ENCODE measurements around the gene ALDH5A1. TPM values are rescaled to one million over a fixed set of nuclear protein-coding genes. Genes with fewer than 3 reads are reported as not detected.

Gene ALDH5A1
- total RNA-seq, 4 donors from 2014 or later, result 1.5 to 3.4 (median 3.1) TPM

GRCh38 chr6:24529985-24530384 is 35.2 kb downstream of the ALDH5A1 start:
- Histone ChIP-seq H3K9me3 (no peaks in the 10 kb centered on the region), H3K36me3 (peaks cover 0 to 57% of the 10 kb centered on the region in 2 donors), H3K27ac (no peak overlapping the region), H3K27me3 (no peaks in the 10 kb centered on the region), H3K4me3 (no peak overlapping the region), H3K4me1 (no peaks in the 10 kb centered on the region)
- TF ChIP-seq EP300 (IDR thresholded peaks at IDR 0.05) (no peak), POLR2A (IDR thresholded peaks at IDR 0.05) (no peak), CTCF (IDR thresholded peaks at IDR 0.05) (no peak), POLR2AphosphoS5 (IDR thresholded peaks at IDR 0.05) (no peak)
- ATAC-seq, result no peak
- 76 to 100% methylated on average over 1 of the region's 1 CpG for WGBS, 2 donors (ENCODE audit: low coverage in 1 of 2)

DNA sequence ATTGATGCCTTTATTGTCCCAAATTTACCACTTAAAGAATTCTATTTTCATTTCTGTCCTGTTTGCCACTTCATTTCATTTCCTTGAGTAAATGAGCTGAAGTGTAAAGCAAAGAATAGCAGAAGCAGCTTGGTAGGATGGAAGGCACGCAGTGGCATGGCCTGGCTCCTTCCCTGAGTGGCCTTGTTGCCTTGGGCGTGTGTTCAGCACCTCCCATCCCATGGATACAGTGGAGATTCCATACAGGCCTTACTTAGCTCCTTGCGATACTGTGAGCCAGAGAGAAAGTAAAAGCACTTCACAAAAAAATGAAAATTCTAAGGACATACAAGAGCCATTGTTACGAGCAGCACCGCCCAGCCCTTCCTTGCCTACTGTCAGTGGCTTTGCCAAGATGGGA is 39.6 kb downstream of the ALDH5A1 start:
- ATAC-seq, result no peak
- TF ChIP-seq CTCF (IDR thresholded peaks at IDR 0.05), result no peak
- no peak for TF ChIP-seq EP300 (IDR thresholded peaks at IDR 0.05)
- TF ChIP-seq POLR2AphosphoS5 (IDR thresholded peaks at IDR 0.05), result no peak
- TF ChIP-seq POLR2A (IDR thresholded peaks at IDR 0.05), result no peak
- Histone ChIP-seq H3K36me3 (peaks cover 0 to 58% of the 10 kb centered on the region in 2 donors), H3K27me3 (no peaks in the 10 kb centered on the region), H3K27ac (no peak overlapping the region), H3K4me3 (no peak overlapping the region), H3K9me3 (no peaks in the 10 kb centered on the region), H3K4me1 (no peaks in the 10 kb centered on the region)
- 94 to 100% methylated on average over 1 to 5 of the region's 5 CpGs for WGBS, 2 donors (ENCODE audit: low coverage in 1 of 2)

DNA sequence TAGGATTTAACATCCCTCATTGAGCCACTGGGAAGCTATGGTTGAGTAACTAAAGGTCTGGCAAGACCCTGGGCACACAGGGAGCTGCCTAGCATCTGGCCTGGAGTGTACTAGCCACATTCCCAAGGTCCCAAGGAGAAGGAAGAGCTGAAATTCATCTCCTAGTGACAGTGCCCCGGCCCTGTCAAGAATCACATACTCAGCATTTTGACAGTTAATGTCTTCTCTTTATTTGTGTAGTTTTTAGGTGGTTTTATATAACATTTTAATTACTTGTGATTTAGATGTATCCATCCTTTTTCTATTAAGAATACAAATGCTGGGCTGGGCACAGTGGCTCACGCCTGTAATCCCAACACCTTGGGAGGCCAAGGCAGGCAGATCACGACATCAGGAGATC is 40.4 kb downstream of the ALDH5A1 start:
- Histone ChIP-seq H3K4me1 (no peaks in the 10 kb centered on the region), H3K27me3 (no peaks in the 10 kb centered on the region), H3K27ac (no peak overlapping the region), H3K9me3 (no peaks in the 10 kb centered on the region), H3K4me3 (no peak overlapping the region), H3K36me3 (peaks cover 0 to 63% of the 10 kb centered on the region in 2 donors)
- ATAC-seq, result no peak
- WGBS, 2 donors (ENCODE audit: low coverage in 1 of 2), result 0 to 75% methylated on average over 1 of the region's 3 CpGs
- TF ChIP-seq POLR2AphosphoS5 (IDR thresholded peaks at IDR 0.05) (no peak), POLR2A (IDR thresholded peaks at IDR 0.05) (no peak), EP300 (IDR thresholded peaks at IDR 0.05) (no peak), CTCF (IDR thresholded peaks at IDR 0.05) (no peak)

DNA sequence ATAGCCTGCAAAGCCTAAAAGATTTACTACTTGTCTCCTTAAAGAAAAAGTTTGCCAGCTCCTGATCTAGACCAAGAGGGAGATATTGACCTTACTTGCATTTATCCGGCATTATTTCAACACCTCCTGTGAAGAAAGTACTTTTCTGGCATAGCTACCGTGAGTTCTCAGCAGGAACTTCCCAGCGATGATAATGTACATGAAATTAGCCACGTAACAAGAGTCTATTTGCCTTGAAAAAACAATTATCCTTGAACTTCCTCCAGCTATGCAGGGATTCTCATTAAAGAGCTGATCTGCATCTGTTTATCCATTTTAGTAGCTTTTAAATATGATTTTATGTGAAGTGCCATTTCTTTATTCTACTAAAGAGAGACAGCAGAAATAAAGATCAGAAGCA is 41.7 kb downstream of the ALDH5A1 start:
- no peaks in the 10 kb centered on the region for H3K4me1 ChIP-seq
- peaks cover 0 to 56% of the 10 kb centered on the region in 2 donors for H3K36me3 ChIP-seq
- ATAC-seq, result no peak
- no peak for TF ChIP-seq EP300 (IDR thresholded peaks at IDR 0.05)
- TF ChIP-seq CTCF (IDR thresholded peaks at IDR 0.05), result no peak
- no peak for TF ChIP-seq POLR2A (IDR thresholded peaks at IDR 0.05)
- TF ChIP-seq POLR2AphosphoS5 (IDR thresholded peaks at IDR 0.05), result no peak
- no peak overlapping the region for H3K27ac ChIP-seq
- no peaks in the 10 kb centered on the region for H3K27me3 ChIP-seq
- WGBS, 2 donors (ENCODE audit: low coverage in 1 of 2), result 64 to 75% methylated on average over 3 to 4 of the region's 4 CpGs
- no peaks in the 10 kb centered on the region for H3K9me3 ChIP-seq
- H3K4me3 ChIP-seq, result no peak overlapping the region

DNA sequence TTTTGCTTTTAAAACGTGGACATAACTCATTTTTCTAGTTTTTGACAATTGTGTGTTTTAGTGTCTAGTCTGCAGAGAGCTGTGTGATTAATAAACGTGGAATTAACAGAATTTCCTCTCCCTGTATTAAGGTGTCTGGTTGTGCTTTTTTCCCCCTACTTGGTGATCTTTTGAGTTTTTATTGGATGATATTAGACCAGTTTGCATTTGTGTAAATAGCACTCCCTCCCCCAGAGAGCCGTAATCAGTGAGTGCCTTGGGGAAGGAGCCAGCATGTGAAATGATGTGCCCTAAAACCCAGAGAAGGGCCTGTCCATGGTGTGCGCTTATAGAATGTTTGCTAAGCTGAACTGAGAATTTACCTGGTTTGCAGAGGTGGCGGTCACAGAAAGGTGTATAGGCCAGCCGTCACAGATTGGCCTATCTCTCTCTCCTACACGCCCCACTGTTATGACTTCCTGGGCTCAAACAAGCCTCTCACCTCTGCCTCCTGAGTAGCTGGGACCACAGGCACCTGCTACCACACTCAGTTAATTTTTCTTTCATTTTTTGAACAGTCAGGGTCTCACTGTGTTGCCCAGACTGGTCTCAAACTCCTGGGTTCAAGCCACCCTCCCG is 42.4 kb downstream of the ALDH5A1 start:
- no peak overlapping the region for H3K27ac ChIP-seq
- no peak overlapping the region for H3K4me3 ChIP-seq
- no peaks in the 10 kb centered on the region for H3K4me1 ChIP-seq
- no peak for TF ChIP-seq CTCF (IDR thresholded peaks at IDR 0.05)
- TF ChIP-seq EP300 (IDR thresholded peaks at IDR 0.05), result no peak
- no peak for TF ChIP-seq POLR2A (IDR thresholded peaks at IDR 0.05)
- no peak for TF ChIP-seq POLR2AphosphoS5 (IDR thresholded peaks at IDR 0.05)
- no peaks in the 10 kb centered on the region for H3K9me3 ChIP-seq
- no peak for ATAC-seq
- H3K27me3 ChIP-seq, result no peaks in the 10 kb centered on the region
- WGBS, 2 donors (ENCODE audit: low coverage in 1 of 2), result 67 to 82% methylated on average over 3 to 4 of the region's 8 CpGs
- peaks cover 0 to 48% of the 10 kb centered on the region in 2 donors for H3K36me3 ChIP-seq

Data from gastroesophageal sphincter (tissue), 4 donors.